Neuronal stem cell (in vitro differentiated cells): Measurements from ENCODE around the gene TOX2.

Experiments
- DNase-seq: peaks from one replicate; pipeline ENCODE4 v3.0.0-alpha.2; 2013; ENCODE audit warnings: low spot score
- H2AFZ ChIP-seq: one replicate; pipeline ENCODE4 v1.6.1; 2013; ENCODE audit warnings: mild to moderate bottlenecking, low read length, inconsistent platforms
- H2AK5ac ChIP-seq: 2 replicates; pipeline ENCODE4 v1.6.1; 2013; ENCODE audit warnings: low read depth, mild to moderate bottlenecking, inconsistent platforms, low read length, moderate library complexity, mixed read lengths
- H2BK120ac ChIP-seq: 2 replicates; pipeline ENCODE4 v1.6.1; 2013; ENCODE audit warnings: low read depth, mild to moderate bottlenecking, inconsistent platforms, low read length, moderate library complexity, mixed read lengths
- H2BK12ac ChIP-seq: one replicate; pipeline ENCODE4 v1.6.1; 2013; ENCODE audit warnings: low read length, inconsistent platforms
- H2BK15ac ChIP-seq: 2 replicates; pipeline ENCODE4 v1.6.1; 2013; ENCODE audit warnings: mild to moderate bottlenecking, low read length, inconsistent platforms, mixed read lengths
- H2BK5ac ChIP-seq: one replicate; pipeline ENCODE4 v1.6.1; 2013; ENCODE audit warnings: inconsistent platforms, mild to moderate bottlenecking, low read length, moderate library complexity
- H3K14ac ChIP-seq: one replicate; pipeline ENCODE4 v1.6.1; 2013; ENCODE audit warnings: low read length, inconsistent platforms
- H3K18ac ChIP-seq: 2 replicates; pipeline ENCODE4 v1.6.1; 2013; ENCODE audit warnings: low read length, inconsistent platforms
- H3K23ac ChIP-seq: 2 replicates; pipeline ENCODE4 v1.6.1; 2013; ENCODE audit warnings: low read depth, mild to moderate bottlenecking, mixed read lengths, low read length, inconsistent platforms; ENCODE audit not compliant: poor library complexity
- H3K27ac ChIP-seq: replicated peaks from 3 replicates; pipeline ENCODE4 v1.5.1; 2013; ENCODE audit warnings: low read length, inconsistent platforms
- H3K27me3 ChIP-seq, 3 experiments: 2 replicates each; pipeline ENCODE4 v1.6.1; 2013; ENCODE audit warnings: low read length in 3 of 3, mild to moderate bottlenecking in 2 of 3, inconsistent platforms in 1 of 3, low read depth in 1 of 3, mixed read lengths in 1 of 3, moderate library complexity in 1 of 3; ENCODE audit not compliant: control insufficient read depth in 3 of 3, insufficient read depth in 3 of 3
- H3K36me3 ChIP-seq, 2 donors: replicated peaks in 1 of 2; 2 replicates each; pipeline ENCODE4 v1.6.1; 2013; ENCODE audit warnings: low read length in 2 of 2; ENCODE audit not compliant: control insufficient read depth in 2 of 2, insufficient read depth in 2 of 2
- H3K4ac ChIP-seq: 2 replicates; pipeline ENCODE4 v1.6.1; 2013; ENCODE audit warnings: inconsistent platforms, mild to moderate bottlenecking, low read length, moderate library complexity
- H3K4me1 ChIP-seq, 2 donors: 1 replicate in 1 of 2; 2 replicates in 1 of 2; pipeline ENCODE4 v1.6.1; 2013; ENCODE audit warnings: low read length in 2 of 2, low read depth in 1 of 2; ENCODE audit not compliant: control insufficient read depth in 2 of 2, insufficient read depth in 1 of 2
- H3K4me2 ChIP-seq: one replicate; pipeline ENCODE4 v1.6.1; 2013; ENCODE audit warnings: mild to moderate bottlenecking, low read length, inconsistent platforms; ENCODE audit not compliant: insufficient read depth, poor library complexity, severe bottlenecking
- H3K4me3 ChIP-seq, 2 donors: 2 replicates each; pipeline ENCODE4 v1.5.1; 2013; ENCODE audit warnings: low read length in 2 of 2, mild to moderate bottlenecking in 2 of 2, inconsistent platforms in 1 of 2, moderate library complexity in 1 of 2
- H3K79me1 ChIP-seq: one replicate; pipeline ENCODE4 v1.6.1; 2013; ENCODE audit warnings: low read depth, mild to moderate bottlenecking, inconsistent platforms, low read length, moderate library complexity
- H3K9ac ChIP-seq: one replicate; pipeline ENCODE4 v1.6.1; 2013; ENCODE audit warnings: mild to moderate bottlenecking, low read depth, low read length, inconsistent platforms; ENCODE audit not compliant: poor library complexity
- H3K9me3 ChIP-seq, 2 donors: replicated peaks in 1 of 2; 2 replicates each; pipeline versions ENCODE3 to v1.6.1; 2013; ENCODE audit warnings: low read length in 2 of 2, mild to moderate bottlenecking in 2 of 2, inconsistent platforms in 1 of 2, low read depth in 1 of 2, mixed read lengths in 1 of 2, moderate library complexity in 1 of 2; ENCODE audit not compliant: control insufficient read depth in 2 of 2, insufficient read depth in 1 of 2
- H4K8ac ChIP-seq: one replicate; pipeline ENCODE4 v1.6.1; 2013; ENCODE audit warnings: low read depth, mild to moderate bottlenecking, inconsistent platforms, low read length, moderate library complexity
- H4K91ac ChIP-seq: one replicate; pipeline ENCODE4 v1.6.1; 2013; ENCODE audit warnings: low read length, low read depth, mild to moderate bottlenecking, inconsistent platforms; ENCODE audit not compliant: poor library complexity
- WGBS, 2 donors: extraction: QIAGEN DNeasy Blood & Tissue Kit; methylation state at CpG; one replicate each; pipeline ENCODE4 v1.1.7; 2013; ENCODE audit warnings: missing lambda C conversion rate in 2 of 2, mixed read lengths in 1 of 2; ENCODE audit not compliant: insufficient read length in 2 of 2, insufficient replicate concordance in 1 of 2; ENCODE audit errors: extremely low coverage in 2 of 2; 5-methylcytosine and 5-hydroxymethylcytosine counted together

The TOX2 gene

DNA sequence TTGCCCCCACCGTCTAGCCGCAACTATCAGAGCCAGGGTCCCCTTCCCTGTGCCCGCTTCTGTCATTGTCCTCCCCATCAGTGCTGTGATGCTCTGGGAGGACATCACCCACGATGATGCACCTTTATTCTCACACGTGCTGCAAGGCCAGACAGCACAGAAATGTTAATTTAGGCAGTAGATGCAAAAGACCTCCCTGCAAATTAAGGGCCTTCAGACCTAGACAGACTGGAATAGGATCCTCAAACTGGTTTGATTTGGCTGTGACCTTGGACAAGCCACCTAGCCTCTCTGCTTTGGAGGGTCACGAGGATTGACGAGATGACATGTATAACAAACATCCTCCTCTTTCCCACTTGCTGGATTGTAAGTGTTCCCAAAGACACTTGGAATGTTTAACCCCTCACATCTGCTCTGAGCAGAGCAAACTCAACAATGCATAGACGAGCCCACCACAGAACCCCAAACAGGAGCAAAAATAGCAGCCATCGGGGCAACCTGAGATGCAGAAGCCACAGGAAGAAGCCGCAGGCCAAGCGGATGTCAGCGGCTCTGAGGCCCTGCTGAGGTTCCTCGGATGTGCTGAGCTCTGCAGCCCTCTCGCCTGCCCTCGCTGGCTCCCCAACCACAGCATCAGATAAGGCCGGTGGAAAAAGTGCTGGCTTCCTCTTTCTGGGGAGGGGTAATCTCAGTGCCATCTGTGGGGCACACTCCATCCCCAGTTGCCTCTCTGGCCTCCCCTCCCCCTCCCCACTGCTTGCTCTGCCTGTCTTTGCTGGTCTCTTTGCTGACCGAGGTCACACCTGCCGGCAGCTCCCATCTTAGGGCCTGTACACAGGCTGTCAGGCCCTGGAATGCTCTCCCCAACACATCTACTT is 35.3 kb downstream of the TOX2 start:
- no peak overlapping the region for H2BK12ac ChIP-seq
- peaks cover 2 to 7% of the 10 kb centered on the region in 2 donors for H3K4me1 ChIP-seq
- H3K4ac ChIP-seq: no peak overlapping the region
- no peaks in the 10 kb centered on the region for H3K9me3 ChIP-seq
- no peak overlapping the region for H4K8ac ChIP-seq
- H3K27me3 ChIP-seq: no peaks in the 10 kb centered on the region
- WGBS, 2 donors: no CpG with 5 or more reads among the region's 18 CpGs
- no peak overlapping the region for H4K91ac ChIP-seq
- H2BK120ac ChIP-seq: no peak overlapping the region
- H3K18ac ChIP-seq: no peak overlapping the region
- peak overlapping the region; percentile 9 for H2AK5ac ChIP-seq
- H3K14ac ChIP-seq: peak overlapping the region; percentile 25
- H3K79me1 ChIP-seq: no peaks in the 10 kb centered on the region
- H3K23ac ChIP-seq: no peak overlapping the region
- H3K9ac ChIP-seq: no peak overlapping the region
- no peak overlapping the region for H2BK15ac ChIP-seq
- no peak overlapping the region for H2AFZ ChIP-seq
- no peak overlapping the region for H3K27ac ChIP-seq
- no peaks in the 10 kb centered on the region for H3K36me3 ChIP-seq
- no peak overlapping the region for H3K4me3 ChIP-seq
- no peak for DNase-seq
- H2BK5ac ChIP-seq: no peak overlapping the region
- no peak overlapping the region for H3K4me2 ChIP-seq

DNA sequence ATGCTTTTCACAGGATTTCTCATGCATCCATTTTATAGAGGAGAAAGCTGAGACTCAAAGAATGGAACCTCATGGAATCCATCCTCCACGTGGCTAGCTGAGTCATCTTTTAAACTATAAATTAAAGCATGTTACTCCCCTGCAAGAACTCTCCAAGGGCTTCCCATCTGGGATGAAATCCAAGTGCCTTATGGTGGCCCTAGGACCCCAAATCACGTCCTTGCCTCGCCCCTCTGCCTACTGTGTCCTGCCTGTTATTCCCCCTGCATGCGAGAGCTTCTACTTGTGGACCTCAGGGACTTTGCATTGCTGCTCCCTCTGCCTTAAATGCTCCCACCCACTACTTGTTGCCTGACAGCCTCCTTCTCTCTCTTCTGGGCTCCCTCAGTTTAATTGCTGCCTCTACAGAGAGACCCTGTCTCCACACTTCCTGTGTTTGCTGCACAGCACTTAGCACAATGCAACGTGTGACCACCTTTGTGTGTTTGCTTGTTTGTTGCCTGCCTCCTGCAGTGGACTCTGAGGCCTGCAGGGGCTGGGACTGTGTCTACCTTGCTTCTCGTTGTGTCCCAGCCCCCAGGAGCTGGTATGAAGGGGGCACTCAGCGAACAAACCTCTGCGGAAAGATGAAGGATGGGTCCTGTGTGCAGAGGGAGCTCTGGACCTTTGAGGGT is 39.4 kb downstream of the TOX2 start:
- peak overlapping the region; percentile 47 for H2AK5ac ChIP-seq
- no peak overlapping the region for H2BK5ac ChIP-seq

DNA sequence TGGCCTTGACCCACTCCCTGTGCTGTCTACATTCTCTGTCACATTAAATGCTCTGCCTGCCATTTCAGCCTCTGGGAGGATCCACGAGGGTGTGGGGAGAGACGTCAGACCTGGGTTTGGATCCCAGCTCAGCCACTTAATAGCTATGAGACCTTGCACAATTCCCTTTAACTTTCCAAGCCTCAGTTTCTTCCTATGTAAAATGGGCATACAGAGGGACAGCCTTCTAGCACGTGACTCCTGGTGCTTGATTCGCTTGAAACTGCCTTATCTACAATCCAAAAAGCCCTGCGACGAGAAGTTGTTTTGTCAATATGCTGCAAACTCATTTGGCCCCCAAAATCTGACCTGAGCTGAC is 40.0 kb downstream of the TOX2 start:
- no peaks in the 10 kb centered on the region for H3K9me3 ChIP-seq
- no peak overlapping the region for H2BK5ac ChIP-seq
- no peak overlapping the region for H2BK120ac ChIP-seq
- peak overlapping the region; percentile 47 for H2AK5ac ChIP-seq
- no peak overlapping the region for H3K4me2 ChIP-seq
- H3K27me3 ChIP-seq: peaks cover 0 to 12% (median 0%) of the 10 kb centered on the region in 3 experiments
- H2BK15ac ChIP-seq: no peak overlapping the region
- peaks cover 2 to 4% of the 10 kb centered on the region in 2 donors for H3K4me1 ChIP-seq
- H4K91ac ChIP-seq: no peak overlapping the region
- H3K4me3 ChIP-seq: no peak overlapping the region
- H3K27ac ChIP-seq: no peak overlapping the region
- H3K9ac ChIP-seq: no peak overlapping the region
- no peak overlapping the region for H4K8ac ChIP-seq
- peak overlapping the region; percentile 42 for H3K14ac ChIP-seq
- H3K4ac ChIP-seq: no peak overlapping the region
- H2BK12ac ChIP-seq: no peak overlapping the region
- no peaks in the 10 kb centered on the region for H3K36me3 ChIP-seq
- no peak for DNase-seq
- no CpG with 5 or more reads among the region's 6 CpGs for WGBS, 2 donors
- no peaks in the 10 kb centered on the region for H3K79me1 ChIP-seq
- H2AFZ ChIP-seq: no peak overlapping the region
- H3K23ac ChIP-seq: no peak overlapping the region
- no peak overlapping the region for H3K18ac ChIP-seq

More for the DNA sequence above, 39.4 kb downstream of the TOX2 start:
- Histone ChIP-seq H3K4me2 (no peak overlapping the region), H2BK120ac (no peak overlapping the region), H3K18ac (peak overlapping the region; percentile 2), H3K23ac (no peak overlapping the region), H2AFZ (no peak overlapping the region), H3K36me3 (no peaks in the 10 kb centered on the region), H3K9me3 (no peaks in the 10 kb centered on the region), H3K9ac (no peak overlapping the region), H2BK12ac (no peak overlapping the region), H3K4me3 (no peak overlapping the region), H2BK15ac (no peak overlapping the region), H3K14ac (peak overlapping the region; percentile 42), H4K91ac (no peak overlapping the region), H3K4me1 (peaks cover 2 to 6% of the 10 kb centered on the region in 2 donors), H3K27me3 (peaks cover 0 to 6% (median 0%) of the 10 kb centered on the region in 3 experiments), H3K4ac (no peak overlapping the region), H3K27ac (no peak overlapping the region), H4K8ac (no peak overlapping the region), H3K79me1 (no peaks in the 10 kb centered on the region)
- no CpG with 5 or more reads among the region's 8 CpGs for WGBS, 2 donors
- no peak for DNase-seq

- H2AK5ac ChIP-seq: no peak overlapping the region
- H3K4me3 ChIP-seq: no peak overlapping the region
- no peak overlapping the region for H3K4me2 ChIP-seq
- H3K18ac ChIP-seq: no peak overlapping the region
- no peak overlapping the region for H2BK120ac ChIP-seq
- DNase-seq: no peak
- no peak overlapping the region for H3K23ac ChIP-seq
- H3K14ac ChIP-seq: no peak overlapping the region
- no peak overlapping the region for H3K4ac ChIP-seq
- no peak overlapping the region for H2BK12ac ChIP-seq
- H3K9ac ChIP-seq: no peak overlapping the region
- no CpG with 5 or more reads among the region's 6 CpGs for WGBS, 2 donors
- no peak overlapping the region for H3K27ac ChIP-seq
- H2BK5ac ChIP-seq: no peak overlapping the region
- H3K4me1 ChIP-seq: peaks cover 2 to 4% of the 10 kb centered on the region in 2 donors
- no peak overlapping the region for H4K91ac ChIP-seq
- H3K9me3 ChIP-seq: no peaks in the 10 kb centered on the region
- no peak overlapping the region for H2BK15ac ChIP-seq
- H3K36me3 ChIP-seq: no peaks in the 10 kb centered on the region
- H4K8ac ChIP-seq: no peak overlapping the region
- peak overlapping the region; percentile 27 for H2AFZ ChIP-seq
- H3K79me1 ChIP-seq: no peaks in the 10 kb centered on the region
- H3K27me3 ChIP-seq: peaks cover 0 to 14% (median 0%) of the 10 kb centered on the region in 3 experiments
These were observed 40.6 kb downstream of the TOX2 start for GRCh38 chr20:43955062-43955749.
